Prostate gland (tissue), 2 donors: ENCODE results near the gene GALNT3.

Experiments used
- CTCF ChIP-seq, 4 experiments: fragments of 200-600 bp in 2 of 4; fragments of 450-650 bp in 2 of 4; sonication (generic) in 2 of 4; IDR thresholded peaks; 1 replicate in 3 of 4; 2 replicates in 1 of 4; pipeline ENCODE4 v1.5.1; 2016 to 2019; ENCODE audit warnings: antibody characterized with exemption in 4 of 4, mild to moderate bottlenecking in 2 of 4, moderate library complexity in 2 of 4
- POLR2A ChIP-seq: fragments of 450-650 bp; IDR thresholded peaks from one replicate; pipeline ENCODE4 v1.6.1; 2016; ENCODE audit warnings: antibody characterized with exemption, mild to moderate bottlenecking

- TF ChIP-seq POLR2A (no peak), CTCF (IDR thresholded peaks at IDR 0.05) (no peak)
These were observed 9.2 kb upstream of the GALNT3 start for GRCh38 chr2:165803123-165803760.
